ENCODE data around the gene CCR6. TPM values are rescaled to one million over a fixed set of nuclear protein-coding genes. Genes with fewer than 3 reads are reported as not detected.

CCR6 gene
- total and polyA plus RNA-seq, 2 of the 13 experiments (the other 11 are each of a cell fraction or from before 2014, with no cell fraction given): 4.5 to 8.7 TPM

DNA sequence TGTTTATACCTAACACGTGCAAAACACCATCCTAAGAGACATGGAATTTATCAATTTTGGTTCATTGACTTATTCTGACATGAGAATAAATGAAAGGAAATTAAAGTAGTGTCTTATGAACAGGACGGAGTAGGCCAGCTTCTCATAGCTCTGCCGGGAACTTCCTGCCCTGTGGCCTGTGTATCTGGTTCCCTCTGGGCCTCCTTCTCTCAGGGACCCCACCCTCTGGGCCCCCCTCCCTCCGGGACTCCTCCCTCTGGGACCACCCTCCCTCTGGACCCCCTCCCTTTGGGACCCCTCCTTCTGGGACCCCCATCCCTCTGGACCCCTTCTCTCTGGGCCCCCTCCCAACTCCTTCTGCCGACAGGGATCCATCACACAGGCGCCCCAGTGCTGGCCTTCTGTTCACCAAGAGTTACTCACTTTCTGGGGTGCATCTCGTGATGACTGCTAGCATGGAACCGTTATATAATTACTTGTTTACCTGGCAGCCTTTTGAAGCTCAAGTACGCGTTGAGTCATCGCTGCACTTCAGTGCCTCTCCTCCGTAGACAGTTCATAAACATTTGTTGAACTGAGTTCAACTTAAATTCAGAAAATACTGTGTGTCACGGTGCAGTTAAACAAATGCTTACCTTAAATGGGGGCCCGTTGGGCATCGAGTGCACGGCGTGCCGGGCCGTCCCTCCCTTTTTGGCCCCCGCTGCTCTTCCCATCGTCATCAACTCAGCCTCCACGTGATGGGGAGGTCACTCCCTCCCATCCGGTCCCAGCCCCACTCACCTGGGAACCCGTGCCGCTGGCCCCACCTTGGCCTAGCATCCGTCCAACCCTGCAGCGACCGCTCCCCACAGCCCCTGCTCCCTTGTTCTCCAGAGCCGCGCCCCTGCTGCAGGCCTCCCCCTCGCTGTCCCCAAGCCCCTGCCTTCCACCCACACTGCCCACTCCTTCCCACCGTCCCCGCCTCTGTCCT is 8.1 kb downstream of the CCR6 start (continued):
- TF ChIP-seq ZNF317 (CRISPR knock-in tag; IDR thresholded peaks at IDR 0.05): peak; percentile 54; the same call in 1 of the 2 replicates
- TF ChIP-seq ISX (CRISPR knock-in tag; conservative IDR thresholded peaks at IDR 0.05): no peak
- TF ChIP-seq, protein P1, sequence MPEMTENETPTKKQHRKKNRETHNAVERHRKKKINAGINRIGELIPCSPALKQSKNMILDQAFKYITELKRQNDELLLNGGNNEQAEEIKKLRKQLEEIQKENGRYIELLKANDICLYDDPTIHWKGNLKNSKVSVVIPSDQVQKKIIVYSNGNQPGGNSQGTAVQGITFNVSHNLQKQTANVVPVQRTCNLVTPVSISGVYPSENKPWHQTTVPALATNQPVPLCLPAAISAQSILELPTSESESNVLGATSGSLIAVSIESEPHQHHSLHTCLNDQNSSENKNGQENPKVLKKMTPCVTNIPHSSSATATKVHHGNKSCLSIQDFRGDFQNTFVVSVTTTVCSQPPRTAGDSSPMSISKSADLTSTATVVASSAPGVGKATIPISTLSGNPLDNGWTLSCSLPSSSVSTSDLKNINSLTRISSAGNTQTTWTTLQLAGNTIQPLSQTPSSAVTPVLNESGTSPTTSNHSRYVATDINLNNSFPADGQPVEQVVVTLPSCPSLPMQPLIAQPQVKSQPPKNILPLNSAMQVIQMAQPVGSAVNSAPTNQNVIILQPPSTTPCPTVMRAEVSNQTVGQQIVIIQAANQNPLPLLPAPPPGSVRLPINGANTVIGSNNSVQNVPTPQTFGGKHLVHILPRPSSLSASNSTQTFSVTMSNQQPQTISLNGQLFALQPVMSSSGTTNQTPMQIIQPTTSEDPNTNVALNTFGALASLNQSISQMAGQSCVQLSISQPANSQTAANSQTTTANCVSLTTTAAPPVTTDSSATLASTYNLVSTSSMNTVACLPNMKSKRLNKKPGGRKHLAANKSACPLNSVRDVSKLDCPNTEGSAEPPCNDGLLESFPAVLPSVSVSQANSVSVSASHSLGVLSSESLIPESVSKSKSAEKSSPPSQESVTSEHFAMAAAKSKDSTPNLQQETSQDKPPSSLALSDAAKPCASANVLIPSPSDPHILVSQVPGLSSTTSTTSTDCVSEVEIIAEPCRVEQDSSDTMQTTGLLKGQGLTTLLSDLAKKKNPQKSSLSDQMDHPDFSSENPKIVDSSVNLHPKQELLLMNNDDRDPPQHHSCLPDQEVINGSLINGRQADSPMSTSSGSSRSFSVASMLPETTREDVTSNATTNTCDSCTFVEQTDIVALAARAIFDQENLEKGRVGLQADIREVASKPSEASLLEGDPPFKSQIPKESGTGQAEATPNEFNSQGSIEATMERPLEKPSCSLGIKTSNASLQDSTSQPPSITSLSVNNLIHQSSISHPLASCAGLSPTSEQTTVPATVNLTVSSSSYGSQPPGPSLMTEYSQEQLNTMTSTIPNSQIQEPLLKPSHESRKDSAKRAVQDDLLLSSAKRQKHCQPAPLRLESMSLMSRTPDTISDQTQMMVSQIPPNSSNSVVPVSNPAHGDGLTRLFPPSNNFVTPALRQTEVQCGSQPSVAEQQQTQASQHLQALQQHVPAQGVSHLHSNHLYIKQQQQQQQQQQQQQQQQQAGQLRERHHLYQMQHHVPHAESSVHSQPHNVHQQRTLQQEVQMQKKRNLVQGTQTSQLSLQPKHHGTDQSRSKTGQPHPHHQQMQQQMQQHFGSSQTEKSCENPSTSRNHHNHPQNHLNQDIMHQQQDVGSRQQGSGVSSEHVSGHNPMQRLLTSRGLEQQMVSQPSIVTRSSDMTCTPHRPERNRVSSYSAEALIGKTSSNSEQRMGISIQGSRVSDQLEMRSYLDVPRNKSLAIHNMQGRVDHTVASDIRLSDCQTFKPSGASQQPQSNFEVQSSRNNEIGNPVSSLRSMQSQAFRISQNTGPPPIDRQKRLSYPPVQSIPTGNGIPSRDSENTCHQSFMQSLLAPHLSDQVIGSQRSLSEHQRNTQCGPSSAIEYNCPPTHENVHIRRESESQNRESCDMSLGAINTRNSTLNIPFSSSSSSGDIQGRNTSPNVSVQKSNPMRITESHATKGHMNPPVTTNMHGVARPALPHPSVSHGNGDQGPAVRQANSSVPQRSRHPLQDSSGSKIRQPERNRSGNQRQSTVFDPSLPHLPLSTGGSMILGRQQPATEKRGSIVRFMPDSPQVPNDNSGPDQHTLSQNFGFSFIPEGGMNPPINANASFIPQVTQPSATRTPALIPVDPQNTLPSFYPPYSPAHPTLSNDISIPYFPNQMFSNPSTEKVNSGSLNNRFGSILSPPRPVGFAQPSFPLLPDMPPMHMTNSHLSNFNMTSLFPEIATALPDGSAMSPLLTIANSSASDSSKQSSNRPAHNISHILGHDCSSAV (CRISPR knock-in tag; IDR thresholded peaks at IDR 0.05; ENCODE audit: borderline replicate concordance): 0 out of 2 replicates have a peak, but pooled peaks have one; percentile 57
- no peak for TF ChIP-seq ZNF160 (CRISPR knock-in tag; IDR thresholded peaks at IDR 0.05)
- TF ChIP-seq TRIM24 (CRISPR knock-in tag; IDR thresholded peaks at IDR 0.05): peak; percentile 48; the same call in 1 of the 2 replicates
- TF ChIP-seq BRD4 (CRISPR knock-in tag; IDR thresholded peaks at IDR 0.05): no peak
- TF ChIP-seq HMGA1 (CRISPR knock-in tag; conservative IDR thresholded peaks at IDR 0.05): no peak
- TF ChIP-seq, protein P2, sequence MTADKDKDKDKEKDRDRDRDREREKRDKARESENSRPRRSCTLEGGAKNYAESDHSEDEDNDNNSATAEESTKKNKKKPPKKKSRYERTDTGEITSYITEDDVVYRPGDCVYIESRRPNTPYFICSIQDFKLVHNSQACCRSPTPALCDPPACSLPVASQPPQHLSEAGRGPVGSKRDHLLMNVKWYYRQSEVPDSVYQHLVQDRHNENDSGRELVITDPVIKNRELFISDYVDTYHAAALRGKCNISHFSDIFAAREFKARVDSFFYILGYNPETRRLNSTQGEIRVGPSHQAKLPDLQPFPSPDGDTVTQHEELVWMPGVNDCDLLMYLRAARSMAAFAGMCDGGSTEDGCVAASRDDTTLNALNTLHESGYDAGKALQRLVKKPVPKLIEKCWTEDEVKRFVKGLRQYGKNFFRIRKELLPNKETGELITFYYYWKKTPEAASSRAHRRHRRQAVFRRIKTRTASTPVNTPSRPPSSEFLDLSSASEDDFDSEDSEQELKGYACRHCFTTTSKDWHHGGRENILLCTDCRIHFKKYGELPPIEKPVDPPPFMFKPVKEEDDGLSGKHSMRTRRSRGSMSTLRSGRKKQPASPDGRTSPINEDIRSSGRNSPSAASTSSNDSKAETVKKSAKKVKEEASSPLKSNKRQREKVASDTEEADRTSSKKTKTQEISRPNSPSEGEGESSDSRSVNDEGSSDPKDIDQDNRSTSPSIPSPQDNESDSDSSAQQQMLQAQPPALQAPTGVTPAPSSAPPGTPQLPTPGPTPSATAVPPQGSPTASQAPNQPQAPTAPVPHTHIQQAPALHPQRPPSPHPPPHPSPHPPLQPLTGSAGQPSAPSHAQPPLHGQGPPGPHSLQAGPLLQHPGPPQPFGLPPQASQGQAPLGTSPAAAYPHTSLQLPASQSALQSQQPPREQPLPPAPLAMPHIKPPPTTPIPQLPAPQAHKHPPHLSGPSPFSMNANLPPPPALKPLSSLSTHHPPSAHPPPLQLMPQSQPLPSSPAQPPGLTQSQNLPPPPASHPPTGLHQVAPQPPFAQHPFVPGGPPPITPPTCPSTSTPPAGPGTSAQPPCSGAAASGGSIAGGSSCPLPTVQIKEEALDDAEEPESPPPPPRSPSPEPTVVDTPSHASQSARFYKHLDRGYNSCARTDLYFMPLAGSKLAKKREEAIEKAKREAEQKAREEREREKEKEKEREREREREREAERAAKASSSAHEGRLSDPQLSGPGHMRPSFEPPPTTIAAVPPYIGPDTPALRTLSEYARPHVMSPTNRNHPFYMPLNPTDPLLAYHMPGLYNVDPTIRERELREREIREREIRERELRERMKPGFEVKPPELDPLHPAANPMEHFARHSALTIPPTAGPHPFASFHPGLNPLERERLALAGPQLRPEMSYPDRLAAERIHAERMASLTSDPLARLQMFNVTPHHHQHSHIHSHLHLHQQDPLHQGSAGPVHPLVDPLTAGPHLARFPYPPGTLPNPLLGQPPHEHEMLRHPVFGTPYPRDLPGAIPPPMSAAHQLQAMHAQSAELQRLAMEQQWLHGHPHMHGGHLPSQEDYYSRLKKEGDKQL (CRISPR knock-in tag; IDR thresholded peaks at IDR 0.05; ENCODE audit: low read depth): peak; percentile 75
- TF ChIP-seq CENPT (CRISPR knock-in tag; IDR thresholded peaks at IDR 0.05; ENCODE audit: low read depth): no peak
- TF ChIP-seq CBFB (CRISPR knock-in tag; IDR thresholded peaks at IDR 0.05): no peak
- 0 out of 2 replicates have a peak, but pooled peaks have one; percentile 55 for TF ChIP-seq ZSCAN21 (CRISPR knock-in tag; IDR thresholded peaks at IDR 0.05; ENCODE audit: borderline replicate concordance)
- TF ChIP-seq, protein P3, sequence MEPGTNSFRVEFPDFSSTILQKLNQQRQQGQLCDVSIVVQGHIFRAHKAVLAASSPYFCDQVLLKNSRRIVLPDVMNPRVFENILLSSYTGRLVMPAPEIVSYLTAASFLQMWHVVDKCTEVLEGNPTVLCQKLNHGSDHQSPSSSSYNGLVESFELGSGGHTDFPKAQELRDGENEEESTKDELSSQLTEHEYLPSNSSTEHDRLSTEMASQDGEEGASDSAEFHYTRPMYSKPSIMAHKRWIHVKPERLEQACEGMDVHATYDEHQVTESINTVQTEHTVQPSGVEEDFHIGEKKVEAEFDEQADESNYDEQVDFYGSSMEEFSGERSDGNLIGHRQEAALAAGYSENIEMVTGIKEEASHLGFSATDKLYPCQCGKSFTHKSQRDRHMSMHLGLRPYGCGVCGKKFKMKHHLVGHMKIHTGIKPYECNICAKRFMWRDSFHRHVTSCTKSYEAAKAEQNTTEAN (CRISPR knock-in tag; conservative IDR thresholded peaks at IDR 0.05): 0 out of 2 replicates have a peak, but pooled peaks have one; percentile 51
- 0 out of 2 replicates have a peak, but pooled peaks have one; percentile 45 for TF ChIP-seq PCBP1 (IDR thresholded peaks at IDR 0.05; ENCODE audit: borderline replicate concordance, low read depth, low read length)

Data from HepG2 (cell line).